IMR-90 (cell line): ENCODE measurements around the gene TAF1D. TPM values are rescaled to one million over a fixed set of nuclear protein-coding genes. Genes with fewer than 3 reads are reported as not detected.

Experiments
- ATAC-seq: fragments of 200-7000 bp; cut with Tn5 transposase; 2 replicates; pipeline ENCODE4 v1.9.1; 2020; ENCODE audit warnings: low read depth, mild to moderate bottlenecking, moderate library complexity
- BruUV-seq: library from RNA; stranded (reverse); fragments of 400-500 nt; replicated peaks from 2 replicates; lab custom pipeline; 2021; lab: Mats Ljungman, UMichigan
- CTCF ChIA-PET: fragments of 300-600 bp; formaldehyde crosslinking; extraction: SDS; loops from one replicate; lab custom pipeline; 2021; ENCODE audit warnings: antibody characterized with exemption; lab: Yijun Ruan, JAX
- POLR2A ChIA-PET: fragments of 300-600 bp; sonication (Branson Sonifier 250); formaldehyde crosslinking; loops from one replicate; lab custom pipeline; 2022; ENCODE audit warnings: antibody characterized with exemption; ENCODE audit not compliant: unreplicated experiment; lab: Charles Lee
- DNase-seq: peaks from one replicate; pipeline ENCODE4 v3.0.0; 2013
- H2AFZ ChIP-seq: replicated peaks from 2 replicates; pipeline ENCODE3; 2013; ENCODE audit warnings: low read length, mild to moderate bottlenecking; ENCODE audit not compliant: poor library complexity
- H2AK5ac ChIP-seq: 2 replicates; pipeline ENCODE4 v1.6.1; 2013; ENCODE audit warnings: low read depth, low read length, inconsistent platforms
- H2AK9ac ChIP-seq: replicated peaks from 2 replicates; pipeline ENCODE3; 2013; ENCODE audit warnings: mild to moderate bottlenecking, low read depth, low read length, moderate library complexity; ENCODE audit not compliant: poor library complexity
- H2BK120ac ChIP-seq: 2 replicates; pipeline ENCODE4 v1.6.1; 2013; ENCODE audit warnings: low read depth, low read length, inconsistent platforms
- H2BK15ac ChIP-seq: 3 replicates; pipeline ENCODE4 v1.6.1; 2013; ENCODE audit warnings: low read depth, low read length, inconsistent platforms
- H2BK20ac ChIP-seq: 2 replicates; pipeline ENCODE4 v1.6.1; 2013; ENCODE audit warnings: low read depth, mild to moderate bottlenecking, inconsistent platforms, low read length, moderate library complexity
- H2BK5ac ChIP-seq: 2 replicates; pipeline ENCODE4 v1.6.1; 2013; ENCODE audit warnings: mild to moderate bottlenecking, low read depth, low read length, inconsistent platforms; ENCODE audit not compliant: poor library complexity, severe bottlenecking
- H3K14ac ChIP-seq: replicated peaks from 2 replicates; pipeline ENCODE4 v1.6.1; 2013; ENCODE audit warnings: low read depth, low read length, inconsistent platforms
- H3K18ac ChIP-seq: 2 replicates; pipeline ENCODE4 v1.6.1; 2013; ENCODE audit warnings: low read depth, low read length, control low read depth
- H3K23ac ChIP-seq: 2 replicates; pipeline ENCODE4 v1.6.1; 2013; ENCODE audit warnings: low read depth, low read length, inconsistent platforms
- H3K27ac ChIP-seq: 2 replicates; pipeline ENCODE4 v1.5.1; 2013; ENCODE audit warnings: mild to moderate bottlenecking, control low read depth, low read length; ENCODE audit not compliant: insufficient read depth
- H3K27me3 ChIP-seq: 2 replicates; pipeline ENCODE4 v1.6.1; 2013; ENCODE audit warnings: low read length; ENCODE audit not compliant: control insufficient read depth, insufficient read depth
- H3K36me3 ChIP-seq: 2 replicates; pipeline ENCODE4 v1.6.1; 2013; ENCODE audit warnings: low read length, mixed read lengths; ENCODE audit not compliant: control insufficient read depth, insufficient read depth
- H3K4ac ChIP-seq: 2 replicates; pipeline ENCODE4 v1.6.1; 2013; ENCODE audit warnings: low read depth, low read length, inconsistent platforms
- H3K4me1 ChIP-seq: 2 replicates; pipeline ENCODE4 v1.6.1; 2013; ENCODE audit warnings: low read length, mixed read lengths; ENCODE audit not compliant: control insufficient read depth, insufficient read depth
- H3K4me2 ChIP-seq: 2 replicates; pipeline ENCODE4 v1.6.1; 2013; ENCODE audit warnings: low read depth, mild to moderate bottlenecking, control low read depth, low read length, moderate library complexity
- H3K4me3 ChIP-seq: 2 replicates; pipeline ENCODE4 v1.5.1; 2013; ENCODE audit warnings: low read depth, mild to moderate bottlenecking, control low read depth, low read length, moderate library complexity; ENCODE audit not compliant: insufficient read depth
- H3K56ac ChIP-seq: 2 replicates; pipeline ENCODE4 v1.6.1; 2013; ENCODE audit warnings: low read length, inconsistent platforms; ENCODE audit not compliant: insufficient read depth; ENCODE audit errors: extremely low read depth
- H3K79me1 ChIP-seq, 2 experiments: 2 replicates each; pipeline ENCODE4 v1.6.1; 2013; ENCODE audit warnings: low read length in 2 of 2, inconsistent platforms in 1 of 2, low read depth in 1 of 2
- H3K9ac ChIP-seq: 2 replicates; pipeline ENCODE4 v1.6.1; 2013; ENCODE audit warnings: low read depth, low read length, control low read depth
- H3K9me1 ChIP-seq: 2 replicates; pipeline ENCODE4 v1.6.1; 2013; ENCODE audit warnings: low read length, inconsistent platforms; ENCODE audit not compliant: insufficient read depth
- H3K9me3 ChIP-seq: 2 replicates; pipeline ENCODE4 v1.6.1; 2013; ENCODE audit warnings: low read length; ENCODE audit not compliant: control insufficient read depth, insufficient read depth
- H4K20me1 ChIP-seq: 2 replicates; pipeline ENCODE4 v1.6.1; 2013; ENCODE audit warnings: low read length, inconsistent platforms; ENCODE audit not compliant: insufficient read depth
- H4K5ac ChIP-seq: 2 replicates; pipeline ENCODE4 v1.6.1; 2013; ENCODE audit warnings: mild to moderate bottlenecking, low read depth, low read length, control low read depth
- H4K8ac ChIP-seq, 2 experiments: 2 replicates each; pipeline ENCODE4 v1.6.1; 2013; ENCODE audit warnings: low read depth in 2 of 2, low read length in 2 of 2, control low read depth in 1 of 2, inconsistent platforms in 1 of 2
- H4K91ac ChIP-seq: 2 replicates; pipeline ENCODE4 v1.6.1; 2013; ENCODE audit warnings: low read depth, low read length, inconsistent platforms; ENCODE audit not compliant: insufficient read depth
- BHLHE40 ChIP-seq: fragments of 150-350 bp; IDR thresholded peaks from 2 replicates; pipeline ENCODE4 v1.6.1; 2016; ENCODE audit warnings: mild to moderate bottlenecking, low read depth, low read length
- CEBPB ChIP-seq: IDR thresholded peaks from 2 replicates; pipeline ENCODE4 v1.6.1; 2012; ENCODE audit warnings: low read depth, low read length, improper control_type of control experiment
- CHD1 ChIP-seq: IDR thresholded peaks from 2 replicates; pipeline ENCODE4 v1.6.1; 2012; ENCODE audit warnings: low read depth, low read length, improper control_type of control experiment
- CTCF ChIP-seq: conservative IDR thresholded peaks from 2 replicates; pipeline ENCODE4 v1.5.1; 2012; ENCODE audit warnings: mild to moderate bottlenecking, low read depth, low read length, improper control_type of control experiment
- ELK1 ChIP-seq: fragments of 150-350 bp; IDR thresholded peaks from 2 replicates; pipeline ENCODE4 v1.6.1; 2016; ENCODE audit warnings: low read depth, mild to moderate bottlenecking, low read length, moderate library complexity, borderline replicate concordance
- FOS ChIP-seq: fragments of 150-350 bp; IDR thresholded peaks from 2 replicates; pipeline ENCODE4 v1.6.1; 2016; ENCODE audit warnings: low read depth, low read length
- MAFK ChIP-seq: IDR thresholded peaks from 2 replicates; pipeline ENCODE4 v1.6.1; 2012; ENCODE audit warnings: low read depth, low read length, improper control_type of control experiment
- MAZ ChIP-seq: IDR thresholded peaks from 2 replicates; pipeline ENCODE4 v1.6.1; 2012; ENCODE audit warnings: low read depth, mild to moderate bottlenecking, low read length, improper control_type of control experiment, moderate library complexity, borderline replicate concordance
- MXI1 ChIP-seq: IDR thresholded peaks from 2 replicates; pipeline ENCODE4 v1.6.1; 2012; ENCODE audit warnings: low read depth, mild to moderate bottlenecking, low read length, moderate library complexity, borderline replicate concordance
- NFE2L2 ChIP-seq: fragments of 150-350 bp; IDR thresholded peaks from 2 replicates; pipeline ENCODE4 v1.6.1; 2016; ENCODE audit warnings: low read depth, mild to moderate bottlenecking, low read length
- POLR2A ChIP-seq: IDR thresholded peaks from 2 replicates; pipeline ENCODE4 v1.6.1; 2012; ENCODE audit warnings: mild to moderate bottlenecking, low read depth, low read length
- RAD21 ChIP-seq: IDR thresholded peaks from 2 replicates; pipeline ENCODE4 v1.6.1; 2012; ENCODE audit warnings: low read length, improper control_type of control experiment
- RCOR1 ChIP-seq: IDR thresholded peaks from 2 replicates; pipeline ENCODE4 v1.6.1; 2012; ENCODE audit warnings: mild to moderate bottlenecking, low read length, improper control_type of control experiment; ENCODE audit not compliant: insufficient replicate concordance
- RFX5 ChIP-seq: IDR thresholded peaks from 2 replicates; pipeline ENCODE4 v1.8.0; 2012; ENCODE audit warnings: low read depth, mild to moderate bottlenecking, low read length, moderate library complexity
- SMC3 ChIP-seq: fragments of 150-350 bp; IDR thresholded peaks from 2 replicates; pipeline ENCODE4 v1.6.1; 2016; ENCODE audit warnings: low read depth, mild to moderate bottlenecking, antibody characterized with exemption, low read length, moderate library complexity
- USF2 ChIP-seq: fragments of 150-350 bp; IDR thresholded peaks from 2 replicates; pipeline ENCODE4 v1.6.1; 2017; ENCODE audit warnings: mild to moderate bottlenecking, antibody characterized with exemption, low read length, low read depth
- WGBS, 2 experiments: methylation state at CpG; one replicate each; pipeline versions ENCODE4 v1.1.5 to v1.1.7; 2013; ENCODE audit warnings: missing lambda C conversion rate in 2 of 2; ENCODE audit not compliant: insufficient read length in 1 of 2; ENCODE audit errors: extremely low coverage in 2 of 2; 5-methylcytosine and 5-hydroxymethylcytosine counted together
- dilution Hi-C: fragments of 300-500 bp; cut with HindIII; formaldehyde crosslinking; loops from one replicate; pipeline ENCODE4 v1.14.3; 2018; ENCODE audit warnings: low sequenced_read_pairs; ENCODE audit not compliant: unreplicated experiment
- in situ Hi-C: fragments of 300-500 bp; cut with MboI; formaldehyde crosslinking; loops from 3 replicates; pipeline ENCODE4 v1.14.3; 2019; ENCODE audit warnings: low sequenced_read_pairs, inconsistent platforms, mixed read lengths
- intact Hi-C: fragments of 100-400 bp; cut with micrococcal nuclease; formaldehyde crosslinking; loops from 2 replicates; pipeline ENCODE4 v1.10.0; 2022
- polyA plus RNA-seq, 3 experiments: library from polyadenylated mRNA; depleted of rRNA; stranded (reverse); fragments of >200 nt; gene quantifications; 2 replicates each; pipeline ENCODE4 v1.2.3, GENCODE V29; 2012; ENCODE audit warnings: low replicate concordance in 1 of 3
- total RNA-seq: library from RNA; depleted of rRNA; stranded (reverse); fragments of >200 nt; gene quantifications from 2 replicates; pipeline ENCODE4 v1.2.3, GENCODE V29; 2012

The TAF1D gene
- total and polyA plus RNA-seq, 2 of the 4 experiments (the other 2 are of a cell fraction): 56.8 to 133 TPM

DNA sequence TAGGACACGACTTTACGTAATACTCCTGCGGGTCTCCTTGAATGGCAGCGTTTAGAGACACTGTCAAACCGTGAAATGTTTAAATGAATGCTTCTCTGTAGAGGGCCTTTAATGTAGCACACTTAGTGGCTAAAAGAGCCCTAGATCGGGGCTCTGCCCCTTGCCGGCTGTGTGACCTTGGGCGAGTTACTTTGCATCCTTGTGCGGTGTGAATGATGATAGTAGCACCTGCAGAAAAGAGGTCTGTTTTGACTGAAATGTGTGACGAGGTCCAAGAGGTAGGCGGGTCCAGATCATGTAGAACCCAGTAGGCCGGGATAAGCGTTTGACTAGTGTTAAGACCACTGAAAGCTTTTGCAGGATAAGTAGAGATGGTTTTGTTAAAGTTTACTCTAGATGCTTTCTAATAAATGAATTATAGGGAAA, 43.7 kb upstream of the TAF1D start:
- peaks cover 41% of the 10 kb centered on the region for H4K20me1 ChIP-seq
- ATAC-seq (no peak; the same call in 1 of the 2 replicates), DNase-seq (no peak)
- H4K91ac ChIP-seq: no peak overlapping the region
- H3K9me3 ChIP-seq: no peaks in the 10 kb centered on the region
- H3K23ac ChIP-seq: peak overlapping the region; percentile 67
- H4K8ac ChIP-seq: peak overlapping the region in 1 of 2 experiments; percentile 89; a peak in 2 of 4 replicates
- H3K56ac ChIP-seq: peak overlapping the region; percentile 85
- H3K79me1 ChIP-seq: peaks cover 7 to 24% of the 10 kb centered on the region in 2 experiments; a peak in 2 of 4 replicates
- peak overlapping the region; percentile 96 for H2AFZ ChIP-seq
- H2AK9ac ChIP-seq: peak overlapping the region; percentile 99
- TF ChIP-seq CTCF (no peak), RFX5 (no peak), MXI1 (no peak), CEBPB (no peak), USF2 (no peak), SMC3 (no peak), POLR2A (no peak), BHLHE40 (no peak), RAD21 (no peak), MAFK (no peak), RCOR1 (no peak), NFE2L2 (no peak), ELK1 (no peak), FOS (no peak), CHD1 (no peak), MAZ (no peak)
- peak overlapping the region; percentile 73 for H3K14ac ChIP-seq
- H4K5ac ChIP-seq: 0 out of 2 replicates have a peak overlapping the region, but pooled peaks have one; percentile 82
- 0% methylated on average over 9 of the region's 13 CpGs; no CpG with 5 or more reads in 1 of the 2 experiments for WGBS, 2 experiments
- peak overlapping the region; percentile 83 for H2BK5ac ChIP-seq
- H3K9me1 ChIP-seq: peaks cover 4% of the 10 kb centered on the region; the same call in 1 of the 2 replicates
- H3K27me3 ChIP-seq: no peaks in the 10 kb centered on the region
- ChIA-PET POLR2A (no interaction called here), CTCF (no interaction called here)
- no peak overlapping the region for H2BK15ac ChIP-seq
- peak overlapping the region; percentile 91 for H3K4me3 ChIP-seq
- no peak overlapping the region for H2BK20ac ChIP-seq
- intact Hi-C loops (loop anchor here (1.0 kb wide), 1 partner anchor 44 kb away; the partner anchor contains the start of genes C11orf54 and TAF1D), dilution Hi-C loops (no loop called here), in situ Hi-C loops (no loop called here)
- no peak overlapping the region for H2BK120ac ChIP-seq
- BruUV-seq: TSS peak; percentile 51
- H3K36me3 ChIP-seq: peaks cover 6% of the 10 kb centered on the region
- peak overlapping the region; percentile 96 for H3K4me2 ChIP-seq
- peaks cover 4% of the 10 kb centered on the region; the same call in 1 of the 2 replicates for H3K4me1 ChIP-seq
- peak overlapping the region; percentile 97 for H3K9ac ChIP-seq
- peak overlapping the region; percentile 24; the same call in 1 of the 2 replicates for H2AK5ac ChIP-seq
- peak overlapping the region; percentile 94 for H3K27ac ChIP-seq
- H3K4ac ChIP-seq: peak overlapping the region; percentile 55; the same call in 1 of the 2 replicates
- H3K18ac ChIP-seq: no peak overlapping the region
